ENCODE data around the gene TRPC1.

TRPC1 gene

GRCh38 chr3:142844339-142844977 is 120.6 kb downstream of the TRPC1 start:
- DNase-seq (ENCODE audit: low spot score), result peak; percentile 42

DNA sequence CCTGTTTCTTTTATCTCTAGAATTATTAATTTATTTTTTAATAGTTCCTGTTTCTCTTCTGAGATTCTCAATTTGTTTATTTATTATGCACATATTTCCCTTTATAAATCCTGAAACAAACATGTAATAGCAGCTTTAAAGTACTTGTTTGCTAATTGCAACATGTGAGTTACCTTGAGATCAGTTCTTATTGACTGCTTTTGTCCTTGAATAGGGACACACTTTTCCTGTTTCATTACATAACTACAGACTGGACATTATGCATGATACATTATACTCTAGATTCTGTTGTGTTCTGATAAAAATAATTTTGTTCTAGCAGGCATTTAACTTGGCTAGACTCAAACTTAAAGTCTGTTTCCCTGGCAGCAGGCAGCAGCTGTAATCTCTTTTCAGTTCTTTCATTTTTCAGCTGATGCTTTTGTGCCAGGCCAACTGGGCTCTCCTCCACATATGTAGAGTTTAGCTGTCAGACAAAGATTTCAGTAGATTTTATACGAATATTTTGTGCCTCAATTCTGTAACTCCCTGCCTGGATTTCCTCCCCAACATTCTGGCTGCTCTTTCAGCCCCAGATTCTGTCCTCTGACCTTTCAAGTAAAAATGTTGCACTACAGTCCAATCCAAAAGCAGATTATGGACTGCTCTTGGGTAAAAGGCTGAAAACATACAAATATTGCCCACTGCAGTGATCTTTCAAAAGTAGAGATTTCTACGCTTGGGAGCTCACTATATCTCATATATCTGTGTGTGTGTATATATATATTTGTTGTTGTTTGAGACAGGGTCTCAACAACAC is 123.1 kb downstream of the TRPC1 start:
- no peak for DNase-seq (ENCODE audit: low spot score)

GRCh38 chr3:142849148-142849547 is 125.3 kb downstream of the TRPC1 start:
- DNase-seq (ENCODE audit: low spot score), result no peak

- DNase-seq (ENCODE audit: low spot score), result peak; percentile 84
Observed at GRCh38 chr3:142850395-142851023, 126.7 kb downstream of the TRPC1 start.

GRCh38 chr3:142852009-142852408 is 128.2 kb downstream of the TRPC1 start:
- DNase-seq (ENCODE audit: low spot score), result no peak

DNA sequence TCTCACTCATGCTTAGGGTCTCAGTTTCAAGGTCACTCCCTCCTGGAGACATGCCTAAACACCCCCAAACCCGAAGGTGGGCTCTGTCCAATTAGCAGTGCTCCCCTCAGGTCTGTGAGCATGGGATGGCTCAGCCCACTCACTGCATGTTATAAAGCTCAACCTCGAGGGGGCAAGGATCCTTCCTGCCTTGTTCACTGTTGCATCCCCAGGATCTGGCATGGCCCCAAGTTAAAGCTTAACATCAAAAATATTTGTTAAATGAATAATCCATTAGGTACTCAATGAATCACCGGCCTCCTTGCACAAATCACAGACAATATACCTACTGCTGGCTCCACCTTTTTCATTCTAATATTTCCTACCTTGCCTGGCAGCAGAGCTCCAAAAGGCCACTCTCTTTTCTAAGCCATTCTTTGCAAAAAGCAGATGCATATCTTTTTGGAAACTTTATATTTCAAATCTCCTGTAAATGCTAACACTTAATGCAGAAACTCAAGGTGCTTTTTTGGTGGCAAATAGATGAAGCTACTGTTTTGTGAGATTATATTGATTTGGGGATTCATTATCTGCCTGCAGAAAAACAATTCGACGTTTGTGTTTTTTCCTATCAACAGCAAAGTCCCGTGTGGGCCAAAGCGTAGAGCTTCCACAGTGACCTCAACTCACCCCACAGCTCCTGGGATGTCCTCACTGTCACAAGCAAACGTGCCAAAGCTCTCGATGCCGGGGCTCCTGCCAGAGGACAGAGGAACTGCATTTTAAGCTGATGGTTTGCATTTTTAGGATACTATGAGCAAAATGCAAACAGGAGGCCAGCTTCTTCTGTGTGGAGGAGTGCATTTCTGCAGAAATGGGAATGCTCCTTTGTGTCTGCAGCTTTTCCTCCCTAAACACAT is 129.7 kb downstream of the TRPC1 start:
- peak; percentile 14 for DNase-seq (ENCODE audit: low spot score)

DNA sequence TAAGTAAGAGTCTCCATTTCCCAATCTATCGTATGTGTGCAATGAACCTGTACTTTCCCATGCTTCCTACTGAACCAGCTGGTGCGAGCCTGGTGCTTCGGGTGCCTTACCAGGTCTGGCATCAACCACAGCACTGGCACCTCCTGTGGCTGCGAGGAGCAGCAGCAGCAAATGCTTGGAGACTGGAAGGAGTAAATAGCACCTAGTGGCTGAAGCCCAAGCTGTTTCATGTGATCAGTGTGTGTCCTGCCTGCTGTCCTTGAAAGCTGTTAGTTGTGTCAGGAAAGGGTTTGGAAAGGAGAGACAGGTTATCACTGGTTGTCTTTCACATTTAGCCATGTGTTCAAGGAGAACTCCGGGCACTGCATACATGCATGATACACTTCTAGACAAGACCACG is 133.2 kb downstream of the TRPC1 start:
- DNase-seq (ENCODE audit: low spot score), result peak; percentile 6
